ENCODE measurements around the gene LANCL2. TPM values are rescaled to one million over a fixed set of nuclear protein-coding genes. Genes with fewer than 3 reads are reported as not detected.

Gene LANCL2
- total and polyA plus RNA-seq, 2 of the 4 experiments (the other 2 are of a cell fraction): 11.7 to 17.9 TPM

- Histone ChIP-seq H3K56ac (ENCODE audit: extremely low read depth, insufficient read depth, low read length) (no peak overlapping the region), H3K4me1 (ENCODE audit: control insufficient read depth, insufficient read depth, low read length) (no peaks in the 10 kb centered on the region), H2AFZ (replicated peaks; ENCODE audit: low read length, poor library complexity) (no peak overlapping the region), H3K4ac (ENCODE audit: low read depth, low read length) (no peak overlapping the region; the same call in 1 of the 2 replicates), H2BK20ac (ENCODE audit: low read depth, low read length) (no peak overlapping the region), H2BK120ac (ENCODE audit: low read depth, low read length) (no peak overlapping the region), H3K79me1 (ENCODE audit: low read depth in 1 of 2, low read length in 2 of 2) (peaks cover 5 to 8% of the 10 kb centered on the region in 2 experiments; a peak in 2 of 4 replicates), H4K8ac (ENCODE audit: low read depth in 2 of 2, low read length in 2 of 2) (no peak overlapping the region), H2BK15ac (ENCODE audit: low read depth, low read length) (no peak overlapping the region), H3K4me3 (ENCODE audit: insufficient read depth, low read depth, low read length) (no peak overlapping the region), H3K27me3 (ENCODE audit: control insufficient read depth, insufficient read depth, low read length) (no peaks in the 10 kb centered on the region), H3K23ac (ENCODE audit: low read depth, low read length) (no peak overlapping the region), H3K9me1 (ENCODE audit: insufficient read depth, low read length) (no peaks in the 10 kb centered on the region), H2AK5ac (ENCODE audit: low read depth, low read length) (no peak overlapping the region), H3K4me2 (ENCODE audit: low read depth, low read length) (no peak overlapping the region), H3K9me3 (ENCODE audit: control insufficient read depth, insufficient read depth, low read length) (peaks cover 18% of the 10 kb centered on the region), H4K20me1 (ENCODE audit: insufficient read depth, low read length) (no peaks in the 10 kb centered on the region), H4K91ac (ENCODE audit: insufficient read depth, low read depth, low read length) (no peak overlapping the region), H2BK5ac (ENCODE audit: low read depth, low read length, poor library complexity, severe bottlenecking) (no peak overlapping the region), H3K36me3 (ENCODE audit: control insufficient read depth, insufficient read depth, low read length) (no peaks in the 10 kb centered on the region), H2AK9ac (replicated peaks; ENCODE audit: low read depth, low read length, poor library complexity) (no peak overlapping the region), H4K5ac (ENCODE audit: low read depth, low read length) (no peak overlapping the region), H3K9ac (ENCODE audit: low read depth, low read length) (no peak overlapping the region), H3K27ac (ENCODE audit: insufficient read depth, low read length) (no peak overlapping the region), H3K14ac (replicated peaks; ENCODE audit: low read depth, low read length) (no peak overlapping the region), H3K18ac (ENCODE audit: low read depth, low read length) (no peak overlapping the region)
- WGBS, 2 experiments (ENCODE audit: extremely low coverage in 2 of 2, insufficient read length in 1 of 2): 83% methylated on average over 2 of the region's 4 CpGs; no CpG with 5 or more reads in 1 of the 2 experiments
- dilution Hi-C loops (cut with HindIII; ENCODE audit: low sequenced_read_pairs, unreplicated experiment): no loop called here
- BruUV-seq (replicated peaks): no TSS peak
- ChIA-PET CTCF (no interaction called here), POLR2A (ENCODE audit: unreplicated experiment) (no interaction called here)
- in situ Hi-C loops (cut with MboI; ENCODE audit: low sequenced_read_pairs): no loop called here
- TF ChIP-seq RAD21 (IDR thresholded peaks at IDR 0.05; ENCODE audit: low read length): no peak
- ATAC-seq (ENCODE audit: low read depth) (no peak), DNase-seq (no peak)
- intact Hi-C loops (cut with micrococcal nuclease): no loop called here
Observed at GRCh38 chr7:55382251-55382650, 17.1 kb downstream of the LANCL2 start.

Measured in IMR-90 (cell line).